Glomerular visceral epithelial cell (primary cell): Measurements from ENCODE around the gene SLC32A1.
A peak's percentile ranks its signal among the peaks of the same experiment; 100 is the strongest.

Source experiments
- DNase-seq: peaks from one replicate; pipeline ENCODE4 v3.0.0-alpha.2; 2016; ENCODE audit errors: extremely low spot score

SLC32A1 gene, protein sequence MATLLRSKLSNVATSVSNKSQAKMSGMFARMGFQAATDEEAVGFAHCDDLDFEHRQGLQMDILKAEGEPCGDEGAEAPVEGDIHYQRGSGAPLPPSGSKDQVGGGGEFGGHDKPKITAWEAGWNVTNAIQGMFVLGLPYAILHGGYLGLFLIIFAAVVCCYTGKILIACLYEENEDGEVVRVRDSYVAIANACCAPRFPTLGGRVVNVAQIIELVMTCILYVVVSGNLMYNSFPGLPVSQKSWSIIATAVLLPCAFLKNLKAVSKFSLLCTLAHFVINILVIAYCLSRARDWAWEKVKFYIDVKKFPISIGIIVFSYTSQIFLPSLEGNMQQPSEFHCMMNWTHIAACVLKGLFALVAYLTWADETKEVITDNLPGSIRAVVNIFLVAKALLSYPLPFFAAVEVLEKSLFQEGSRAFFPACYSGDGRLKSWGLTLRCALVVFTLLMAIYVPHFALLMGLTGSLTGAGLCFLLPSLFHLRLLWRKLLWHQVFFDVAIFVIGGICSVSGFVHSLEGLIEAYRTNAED

DNA sequence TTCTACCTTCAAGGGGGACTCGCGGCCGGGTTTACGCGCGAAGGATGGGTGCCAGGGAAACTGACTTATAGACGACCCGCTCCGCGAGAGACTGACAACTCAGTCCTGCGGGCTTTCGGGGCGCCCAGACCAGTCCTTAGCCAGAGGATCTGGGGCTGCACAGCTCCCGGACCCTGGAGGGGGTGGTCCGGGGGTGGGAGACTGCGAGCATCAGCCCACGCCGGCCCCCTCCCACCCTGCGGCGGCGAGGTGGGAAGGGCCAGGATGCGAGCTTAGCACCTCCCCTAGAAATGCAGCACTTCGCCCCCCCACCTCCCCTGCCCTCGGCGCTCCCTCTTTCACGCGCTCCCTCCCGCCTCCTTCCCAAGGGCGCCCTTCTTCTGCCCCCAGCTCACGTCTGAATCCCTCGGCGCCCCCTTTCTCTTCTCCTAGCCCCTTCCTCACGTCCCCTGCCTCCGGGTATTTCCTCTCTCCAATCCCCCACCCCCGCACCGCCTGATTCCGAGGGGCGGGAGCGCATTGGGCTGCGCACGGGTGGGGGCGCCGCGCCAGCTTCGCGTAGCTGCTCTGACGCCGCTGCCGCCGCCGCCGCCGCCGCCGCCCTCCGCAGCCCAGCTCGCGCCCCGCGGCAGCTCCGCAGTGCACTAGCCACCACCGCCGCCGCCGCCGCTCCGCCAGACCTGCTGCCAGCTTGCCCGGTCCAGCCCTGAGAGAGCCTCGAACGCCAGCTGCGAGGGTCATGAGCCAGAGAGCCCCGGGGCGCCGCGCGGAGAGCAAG lies at the start of gene SLC32A1:
SLC32A1 (plus strand) TSS at position 639 of the 778 bp plus-strand sequence. CDS start 239 bp downstream, outside the sequence.
- DNase-seq: no peak

- no peak for DNase-seq
Measured at GRCh38 chr20:38674765-38675133, 49.5 kb upstream of the SLC32A1 start.

DNA sequence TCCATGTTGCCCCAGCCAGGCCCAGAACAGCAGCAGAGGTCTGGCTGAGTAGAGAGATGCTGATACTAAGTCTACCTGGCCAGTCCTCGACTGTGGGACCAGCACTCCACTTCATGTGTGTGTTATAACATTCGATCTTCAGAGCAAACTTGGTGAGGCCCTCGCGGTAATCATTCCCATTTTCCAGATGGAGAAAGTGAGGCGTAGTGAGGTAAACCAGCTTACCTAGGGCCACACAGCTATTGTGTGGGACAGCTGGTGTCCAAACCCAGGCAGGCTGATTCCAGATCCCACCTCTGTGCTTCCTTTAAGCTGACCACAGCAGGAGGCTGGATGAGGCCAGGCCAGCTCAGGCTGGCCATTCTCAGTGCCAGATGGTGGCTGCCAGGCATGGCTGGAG lies 47.7 kb upstream of the SLC32A1 start:
- DNase-seq: no peak

- DNase-seq: peak; percentile 42
Measured at GRCh38 chr20:38680500-38681306, 43.6 kb upstream of the SLC32A1 start.

- DNase-seq: no peak
Measured at GRCh38 chr20:38685271-38685670, 39.0 kb upstream of the SLC32A1 start.

- peak; percentile 46 for DNase-seq
Measured at GRCh38 chr20:38685853-38686473, 38.3 kb upstream of the SLC32A1 start.

DNA sequence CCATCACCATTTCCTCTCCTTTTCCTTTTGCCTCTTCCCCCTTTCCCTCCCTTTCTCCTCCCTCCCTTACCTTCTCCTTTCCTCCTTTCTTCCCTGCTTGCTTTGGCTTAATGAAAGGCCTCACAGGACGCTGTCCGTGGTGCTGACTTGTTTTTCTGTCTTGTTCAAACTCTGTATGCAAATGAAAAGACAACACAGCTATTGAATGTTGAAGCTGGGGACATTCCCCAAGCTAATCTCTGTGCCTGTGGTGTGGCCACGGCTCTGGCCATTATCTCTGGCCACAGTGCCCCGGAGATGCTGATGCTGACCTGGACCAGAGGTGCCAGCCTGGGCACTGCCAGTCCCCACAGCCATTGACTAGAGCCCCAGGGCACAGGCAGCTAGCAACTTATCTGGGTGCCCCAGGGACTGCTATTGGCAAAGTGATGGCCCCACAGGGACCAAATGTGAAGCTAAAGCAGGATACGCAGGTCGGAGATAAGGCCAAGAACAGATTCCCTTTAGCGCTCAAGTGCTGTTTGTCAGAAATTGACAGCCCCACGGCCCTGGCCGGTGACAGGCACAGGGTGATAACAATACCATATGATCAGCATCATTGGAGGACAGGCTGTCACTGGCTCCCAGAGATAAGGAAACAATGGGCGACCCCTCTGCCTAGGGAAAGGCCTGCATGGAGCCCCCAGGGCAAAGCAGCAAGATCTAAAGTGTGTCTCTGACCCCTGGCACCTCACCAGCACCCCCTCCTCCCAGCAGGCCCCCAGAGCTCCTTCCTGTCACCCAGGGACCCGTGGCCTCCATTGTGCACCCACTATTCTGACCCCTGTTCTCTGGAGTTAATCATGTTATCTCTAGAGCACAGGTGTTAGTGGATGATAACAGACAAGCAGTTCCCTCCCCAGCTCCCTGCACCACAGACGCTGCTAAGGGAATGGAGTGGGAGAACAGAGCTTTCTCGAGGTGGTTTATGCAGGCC lies 31.6 kb upstream of the SLC32A1 start:
- DNase-seq: peak; percentile 60

- DNase-seq: no peak
Measured at GRCh38 chr20:38697306-38697705, 27.0 kb upstream of the SLC32A1 start.

DNA sequence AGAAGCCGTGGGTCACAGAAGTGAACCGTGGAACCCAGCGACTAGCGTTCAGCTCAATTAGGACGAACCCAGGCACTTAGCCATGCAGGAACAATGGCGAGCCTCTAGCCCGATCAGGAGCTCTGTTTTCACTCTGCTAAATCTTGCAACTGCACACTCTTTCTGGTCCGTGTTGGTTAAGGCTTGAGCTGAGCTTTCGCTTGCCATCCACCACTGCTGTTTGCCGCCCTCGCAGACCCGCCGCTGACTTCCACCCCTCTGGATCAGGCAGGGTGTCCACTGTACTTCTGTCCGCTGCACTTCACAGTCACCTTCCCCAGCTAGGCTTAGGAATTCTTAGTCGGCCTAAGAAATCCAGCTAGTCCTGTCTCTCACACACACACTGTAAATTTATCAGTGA lies 25.7 kb upstream of the SLC32A1 start:
- DNase-seq: no peak

DNA sequence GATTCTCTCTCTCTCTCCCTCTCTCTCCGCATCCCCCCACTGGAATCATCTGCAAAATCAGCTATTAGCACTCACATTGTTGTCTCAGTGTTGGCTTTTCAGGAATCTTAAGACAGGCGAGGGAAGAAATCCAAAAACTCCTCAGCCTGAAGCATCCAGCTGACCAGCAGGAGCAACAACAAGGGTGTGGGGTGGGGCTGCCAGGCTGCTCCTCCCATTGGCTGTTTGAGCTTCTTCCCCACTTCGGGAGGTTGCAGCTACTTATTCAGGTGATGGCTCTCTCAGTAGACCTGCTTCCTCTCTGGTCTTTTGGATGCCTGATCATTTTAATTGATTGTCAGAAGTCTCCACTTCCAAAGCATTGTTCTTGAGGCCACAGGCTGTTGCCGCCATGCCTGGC lies 24.1 kb upstream of the SLC32A1 start:
- DNase-seq: no peak

- DNase-seq: no peak
Measured at GRCh38 chr20:38700926-38701325, 23.4 kb upstream of the SLC32A1 start.

GRCh38 chr20:38703526-38703925 lies 20.8 kb upstream of the SLC32A1 start:
- DNase-seq: no peak

DNA sequence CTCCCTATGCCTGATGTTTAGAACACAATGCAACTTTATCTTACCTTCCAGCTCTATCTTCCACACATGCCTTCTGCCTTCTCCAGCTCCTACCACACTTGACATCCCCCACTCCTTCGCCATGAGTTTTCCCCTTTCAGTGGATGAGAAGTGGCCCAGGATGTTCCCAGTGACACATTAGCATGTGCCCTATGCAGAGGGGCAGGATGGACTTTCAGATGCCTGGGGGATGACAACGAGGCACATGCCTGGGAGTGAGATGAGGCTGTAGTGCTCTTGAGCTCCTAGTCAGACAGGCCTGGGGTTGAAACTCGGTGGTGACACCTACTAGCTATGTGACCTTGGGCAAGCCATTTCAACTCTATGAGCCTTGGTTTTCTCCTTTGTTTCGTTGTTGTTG lies 20.1 kb upstream of the SLC32A1 start:
- no peak for DNase-seq

- DNase-seq: no peak
Measured at GRCh38 chr20:38706509-38706908, 17.8 kb upstream of the SLC32A1 start.

DNA sequence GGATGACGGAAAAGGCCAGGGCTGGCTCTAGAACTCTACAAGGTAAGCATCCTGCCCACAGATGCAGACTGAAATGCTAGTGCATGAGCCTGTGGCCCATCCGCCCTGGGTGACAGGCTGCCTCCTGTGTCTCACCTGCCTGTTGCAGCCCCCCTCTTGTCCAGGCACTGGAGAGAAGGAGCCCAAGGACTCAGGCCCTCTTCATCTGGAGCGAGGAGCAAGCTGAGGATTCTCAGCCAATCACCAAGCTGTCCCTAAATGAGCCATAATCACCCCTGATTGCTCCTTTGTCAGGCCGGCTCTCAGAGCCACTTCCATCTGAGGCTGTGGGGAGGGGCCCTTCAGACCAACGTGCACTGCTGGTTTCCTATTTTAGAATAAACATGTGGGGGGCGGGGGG lies 10.0 kb upstream of the SLC32A1 start:
- no peak for DNase-seq

GRCh38 chr20:38715646-38716045 lies 8.6 kb upstream of the SLC32A1 start:
- DNase-seq: no peak

GRCh38 chr20:38722683-38723016 lies 1.6 kb upstream of the SLC32A1 start:
- no peak for DNase-seq

DNA sequence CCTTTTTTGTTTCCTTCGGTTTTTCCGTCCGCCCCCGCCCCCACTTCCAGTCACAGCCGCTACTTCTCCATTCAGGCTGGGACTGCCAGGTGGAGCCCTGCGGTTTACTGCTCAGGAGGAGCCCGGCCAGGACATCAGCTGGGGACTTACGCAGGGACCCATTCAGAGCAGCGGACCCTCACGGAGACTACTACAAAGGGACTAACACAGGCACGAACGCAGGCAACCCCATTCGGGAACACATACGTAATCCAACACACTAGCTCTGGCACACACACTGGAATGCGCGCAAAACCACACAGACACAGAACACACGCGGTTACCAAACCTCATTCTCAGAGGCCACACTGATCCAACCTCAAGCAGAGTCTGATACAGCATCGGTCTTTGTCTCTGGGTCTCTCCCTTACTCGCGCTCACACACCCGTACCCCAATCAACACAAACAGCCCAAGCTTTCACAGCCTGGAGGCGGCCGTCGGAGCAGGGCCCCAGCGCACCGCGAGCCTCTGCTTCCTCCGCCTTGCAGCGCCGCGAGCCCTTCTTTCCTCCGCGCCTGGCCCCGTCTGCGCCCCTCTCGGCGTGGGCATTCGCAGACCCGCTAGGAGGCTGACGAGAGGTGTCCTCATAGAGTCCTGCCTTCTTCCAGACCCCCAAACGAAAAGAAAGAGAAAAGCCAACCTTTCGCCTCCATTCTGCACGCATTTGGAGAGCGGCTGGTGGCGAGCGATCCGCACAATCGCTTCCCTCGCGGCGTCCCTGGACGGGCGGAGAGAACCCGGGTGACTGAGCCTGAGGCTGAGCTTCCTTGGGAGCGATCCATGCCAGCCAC lies 1.1 kb upstream of the SLC32A1 start:
- DNase-seq: peak; percentile 33

DNA sequence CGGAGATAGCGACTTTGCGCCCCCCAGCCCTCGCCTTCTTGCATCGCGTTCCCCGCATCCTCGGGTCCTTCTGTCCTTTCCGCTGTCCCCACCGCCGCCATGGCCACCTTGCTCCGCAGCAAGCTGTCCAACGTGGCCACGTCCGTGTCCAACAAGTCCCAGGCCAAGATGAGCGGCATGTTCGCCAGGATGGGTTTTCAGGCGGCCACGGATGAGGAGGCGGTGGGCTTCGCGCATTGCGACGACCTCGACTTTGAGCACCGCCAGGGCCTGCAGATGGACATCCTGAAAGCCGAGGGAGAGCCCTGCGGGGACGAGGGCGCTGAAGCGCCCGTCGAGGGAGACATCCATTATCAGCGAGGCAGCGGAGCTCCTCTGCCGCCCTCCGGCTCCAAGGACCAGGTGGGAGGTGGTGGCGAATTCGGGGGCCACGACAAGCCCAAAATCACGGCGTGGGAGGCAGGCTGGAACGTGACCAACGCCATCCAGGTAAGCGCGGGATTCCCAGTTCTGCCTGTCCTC lies 401 bp downstream of the SLC32A1 start:
- no peak for DNase-seq
